Stomach (tissue), 4 donors: ENCODE measurements around the gene SNAP47.

Experiments
- CTCF ChIP-seq, 7 experiments: fragments of 450-650 bp in 4 of 7; fragments of 200-600 bp in 3 of 7; sonication (generic) in 3 of 7; IDR thresholded peaks; one replicate each; pipeline ENCODE4 v1.5.1; 2016 to 2019; ENCODE audit warnings: antibody characterized with exemption in 7 of 7, control low read depth in 2 of 7, mild to moderate bottlenecking in 1 of 7
- POLR2A ChIP-seq, 4 donors: fragments of 450-650 bp; IDR thresholded peaks; one replicate each; pipeline ENCODE4 v1.6.1; 2016; ENCODE audit warnings: antibody characterized with exemption in 4 of 4, control low read depth in 2 of 4, mild to moderate bottlenecking in 1 of 4, moderate library complexity in 1 of 4
- POLR2AphosphoS5 ChIP-seq, 3 donors: sonication (generic); formaldehyde crosslinking; IDR thresholded peaks; one replicate each; pipeline ENCODE4 v1.6.1; 2016; ENCODE audit warnings: antibody characterized with exemption in 3 of 3

- no peak for TF ChIP-seq POLR2A (IDR thresholded peaks at IDR 0.05)
- no peak for TF ChIP-seq CTCF (IDR thresholded peaks at IDR 0.05)
- TF ChIP-seq POLR2AphosphoS5 (IDR thresholded peaks at IDR 0.05) = no peak
Observed at GRCh38 chr1:227726318-227726717, 8.9 kb upstream of the SNAP47 start.
